SK-N-SH (cell line): Measurements from ENCODE around the gene IGFALS. TPM values are rescaled to one million over a fixed set of nuclear protein-coding genes. Genes with fewer than 3 reads are reported as not detected.

Experiments used
- CTCF ChIA-PET: fragments of 300-600, 350-600 bp; formaldehyde crosslinking; extraction: SDS; loops from one replicate; lab custom pipeline; 2021; lab: Yijun Ruan, JAX
- POLR2A ChIA-PET: fragments of 350-600 bp; sonication (Branson Sonifier 250); formaldehyde crosslinking; extraction: SDS; loops from one replicate; lab custom pipeline; 2020; ENCODE audit warnings: antibody characterized with exemption, inconsistent platforms; lab: Yijun Ruan, JAX
- DNase-seq: peaks from one replicate; pipeline ENCODE4 v3.0.0; 2012
- H2AFZ ChIP-seq: fragments of 200-600 bp; sonication (generic); 2 replicates; pipeline ENCODE4 v1.8.1; 2016; ENCODE audit warnings: antibody characterized with exemption, mild to moderate bottlenecking, low read depth
- H3F3A ChIP-seq: fragments of 200-600 bp; sonication (generic); replicated peaks from 2 replicates; pipeline ENCODE3; 2016; ENCODE audit warnings: antibody characterized with exemption, mild to moderate bottlenecking; ENCODE audit not compliant: insufficient read depth
- H3K27ac ChIP-seq, 2 experiments: fragments of 200-500 bp in 1 of 2; fragments of 200-600 bp in 1 of 2; sonication (Bioruptor generic) in 1 of 2; sonication (generic), shearing (Covaris generic) in 1 of 2; 2 replicates each; pipeline versions ENCODE4 v1.5.1 to v1.6.1; 2014 to 2016; ENCODE audit warnings: low read depth in 2 of 2, inconsistent platforms in 1 of 2, low read length in 1 of 2, mild to moderate bottlenecking in 1 of 2, mixed read lengths in 1 of 2
- H3K27me3 ChIP-seq: fragments of 200-600 bp; sonication (generic), shearing (Covaris generic); 2 replicates; pipeline ENCODE4 v1.6.1; 2016; ENCODE audit warnings: mixed run types; ENCODE audit not compliant: insufficient read depth
- H3K36me3 ChIP-seq, 2 experiments: fragments of 200-500 bp in 1 of 2; fragments of 200-600 bp in 1 of 2; sonication (Bioruptor generic) in 1 of 2; sonication (generic) in 1 of 2; replicated peaks in 1 of 2; 2 replicates each; pipeline versions ENCODE3 to v1.5.1; 2014 to 2016; ENCODE audit warnings: low read length in 1 of 2, mild to moderate bottlenecking in 1 of 2; ENCODE audit not compliant: insufficient read depth in 2 of 2, control insufficient read depth in 1 of 2
- H3K4me1 ChIP-seq, 2 experiments: fragments of 200-500 bp in 1 of 2; fragments of 200-600 bp in 1 of 2; sonication (Bioruptor generic) in 1 of 2; sonication (generic), shearing (Covaris generic) in 1 of 2; 2 replicates each; pipeline versions ENCODE4 v1.5.1 to v1.6.1; 2014 to 2016; ENCODE audit warnings: low read depth in 1 of 2, low read length in 1 of 2, mixed run types in 1 of 2; ENCODE audit not compliant: insufficient read depth in 2 of 2, control insufficient read depth in 1 of 2
- H3K4me2 ChIP-seq: fragments of 200-600 bp; sonication (generic), shearing (Covaris generic); 2 replicates; pipeline ENCODE4 v1.6.1; 2017; ENCODE audit warnings: mixed run types
- H3K4me3 ChIP-seq, 2 experiments: fragments of 200-500 bp in 1 of 2; fragments of 200-600 bp in 1 of 2; sonication (Bioruptor generic) in 1 of 2; sonication (generic), shearing (Covaris generic) in 1 of 2; 2 replicates each; pipeline versions ENCODE4 v1.5.1 to v1.8.1; 2014 to 2016; ENCODE audit warnings: low read depth in 2 of 2, inconsistent platforms in 1 of 2, low read length in 1 of 2, mild to moderate bottlenecking in 1 of 2, mixed read lengths in 1 of 2, moderate library complexity in 1 of 2
- H3K79me2 ChIP-seq: fragments of 200-600 bp; sonication (generic); 2 replicates; pipeline ENCODE4 v1.8.1; 2017; ENCODE audit warnings: mild to moderate bottlenecking; ENCODE audit not compliant: insufficient read depth
- H3K9ac ChIP-seq: fragments of 200-600 bp; sonication (generic); 2 replicates; pipeline ENCODE4 v1.6.1; 2017; ENCODE audit warnings: mixed run types
- H3K9me2 ChIP-seq: fragments of 200-600 bp; sonication (generic); 2 replicates; pipeline ENCODE4 v1.6.1; 2017; ENCODE audit warnings: mixed run types
- H3K9me3 ChIP-seq: fragments of 200-600 bp; sonication (generic); 2 replicates; pipeline ENCODE4 v1.6.1; 2017; ENCODE audit warnings: mixed run types, mild to moderate bottlenecking, moderate library complexity
- H4K20me1 ChIP-seq: fragments of 200-600 bp; sonication (generic); 2 replicates; pipeline ENCODE4 v1.6.1; 2017; ENCODE audit warnings: mild to moderate bottlenecking, mixed run types; ENCODE audit not compliant: insufficient read depth
- CHD2 ChIP-seq: fragments of 150-350 bp; IDR thresholded peaks from 2 replicates; pipeline ENCODE4 v1.6.1; 2018; ENCODE audit warnings: low read length; ENCODE audit not compliant: partially characterized antibody
- EP300 ChIP-seq, 2 experiments: IDR thresholded peaks; 2 replicates each; pipeline versions ENCODE4 v1.4.0 to v1.6.1; 2012; ENCODE audit warnings: borderline replicate concordance in 1 of 2, low read depth in 1 of 2, low read length in 1 of 2
- EZH2phosphoT487 ChIP-seq: fragments of 200-600 bp; sonication (generic); IDR thresholded peaks from 2 replicates; pipeline ENCODE4 v1.6.1; 2017; ENCODE audit warnings: low read depth, mixed run types, mild to moderate bottlenecking, antibody characterized with exemption, moderate library complexity, borderline replicate concordance
- FOXM1 ChIP-seq: IDR thresholded peaks from 2 replicates; pipeline ENCODE4 v1.4.0; 2012; ENCODE audit warnings: low read depth, mild to moderate bottlenecking
- GABPA ChIP-seq: IDR thresholded peaks from 2 replicates; pipeline ENCODE4 v1.4.0; 2012; ENCODE audit warnings: low read depth, mild to moderate bottlenecking
- GATA2 ChIP-seq: sonication (generic); formaldehyde crosslinking; IDR thresholded peaks from 2 replicates; pipeline ENCODE4 v1.5.0; 2020; ENCODE audit warnings: mild to moderate bottlenecking, missing genetic modification reagents
- NFIC ChIP-seq: IDR thresholded peaks from 2 replicates; pipeline ENCODE4 v1.4.0; 2012; ENCODE audit warnings: borderline replicate concordance
- POLR2AphosphoS5 ChIP-seq: IDR thresholded peaks from 2 replicates; pipeline ENCODE4 v1.6.1; 2012; ENCODE audit warnings: low read depth, low read length
- RAD21 ChIP-seq: IDR thresholded peaks from 2 replicates; pipeline ENCODE4 v1.6.1; 2012; ENCODE audit warnings: mild to moderate bottlenecking, low read length
- RXRA ChIP-seq: IDR thresholded peaks from 2 replicates; pipeline ENCODE4 v1.4.0; 2012; ENCODE audit warnings: low read depth, mild to moderate bottlenecking, borderline replicate concordance
- SIN3A ChIP-seq: IDR thresholded peaks from 2 replicates; pipeline ENCODE4 v1.6.1; 2012; ENCODE audit warnings: low read depth, mild to moderate bottlenecking, low read length, moderate library complexity, borderline replicate concordance
- WGBS: methylation state at CpG from one replicate; pipeline ENCODE4 v1.1.6; 2017; ENCODE audit warnings: low lambda C conversion rate; 5-methylcytosine and 5-hydroxymethylcytosine counted together
- polyA plus RNA-seq, 3 experiments: library from polyadenylated mRNA; depleted of rRNA; stranded (reverse); fragments of >200 nt; gene quantifications; 2 replicates each; pipeline ENCODE4 v1.2.3, GENCODE V29; 2012
- TF ChIP-seq, protein P1 (sequence below): fragments of 150-350 bp; IDR thresholded peaks from 2 replicates; pipeline ENCODE4 v1.6.1; 2017; ENCODE audit warnings: antibody characterized with exemption, low read length, low read depth, borderline replicate concordance
- TF ChIP-seq, protein P2 (sequence below): fragments of 150-350 bp; IDR thresholded peaks from 2 replicates; pipeline ENCODE4 v1.6.1; 2016; ENCODE audit warnings: mild to moderate bottlenecking, low read depth, low read length

The IGFALS gene
- polyA plus RNA-seq, 1 of the 3 experiments (the other 2 are of a cell fraction), result 0.02 TPM

- CTCF ChIA-PET, result interaction anchor here (0.9 to 1.9 kb wide), 3 partner anchors 10 to 57 kb away, joined by 4 to 7 read pairs (median 5); partner anchors contain the start of genes EME2, MAPK8IP3 and MRPS34
- WGBS, result 98% methylated on average over 13 of the region's 24 CpGs
- H3F3A ChIP-seq, result no peaks in the 10 kb centered on the region
- H3K4me1 ChIP-seq, result no peaks in the 10 kb centered on the region
- no peaks in the 10 kb centered on the region for H3K27me3 ChIP-seq
- TF ChIP-seq RXRA (no peak), RAD21 (no peak), CHD2 (no peak), EP300 (IDR thresholded peaks at IDR 0.05; ENCODE audit: borderline replicate concordance in 1 of 2, low read depth in 1 of 2, low read length in 1 of 2) (no peak), FOXM1 (no peak), GABPA (no peak)
- no peaks in the 10 kb centered on the region for H3K9me2 ChIP-seq
- no peaks in the 10 kb centered on the region for H3K9me3 ChIP-seq
- no peak overlapping the region for H3K4me2 ChIP-seq
- H3K36me3 ChIP-seq, result peaks cover 0 to 71% of the 10 kb centered on the region in 2 experiments
- POLR2A ChIA-PET, result no interaction called here
- no peak for DNase-seq
- H3K9ac ChIP-seq, result no peak overlapping the region
- no peak overlapping the region for H2AFZ ChIP-seq
- no peak overlapping the region for H3K27ac ChIP-seq
- no peaks in the 10 kb centered on the region for H3K79me2 ChIP-seq
- no peaks in the 10 kb centered on the region for H4K20me1 ChIP-seq
- no peak overlapping the region for H3K4me3 ChIP-seq
Observed at GRCh38 chr16:1762879-1763520, 30.5 kb downstream of the IGFALS start.

GRCh38 chr16:1762196-1762878 lies 31.2 kb downstream of the IGFALS start:
- Histone ChIP-seq H3K27me3 (no peaks in the 10 kb centered on the region), H3K9me2 (no peaks in the 10 kb centered on the region), H3K4me1 (no peaks in the 10 kb centered on the region), H2AFZ (no peak overlapping the region), H3K27ac (no peak overlapping the region), H4K20me1 (no peaks in the 10 kb centered on the region), H3K9ac (no peak overlapping the region), H3K36me3 (peaks cover 0 to 69% of the 10 kb centered on the region in 2 experiments), H3K4me2 (no peak overlapping the region), H3K79me2 (no peaks in the 10 kb centered on the region), H3K4me3 (no peak overlapping the region), H3K9me3 (no peaks in the 10 kb centered on the region)
- ChIA-PET POLR2A (no interaction called here), CTCF (interaction anchor here (0.9 to 1.9 kb wide), 3 partner anchors 10 to 56 kb away, joined by 4 to 7 read pairs (median 5); partner anchors contain the start of genes EME2, MAPK8IP3 and MRPS34)
- 96% methylated on average over 19 of the region's 30 CpGs for WGBS
- no peak for DNase-seq
- TF ChIP-seq, protein P1, sequence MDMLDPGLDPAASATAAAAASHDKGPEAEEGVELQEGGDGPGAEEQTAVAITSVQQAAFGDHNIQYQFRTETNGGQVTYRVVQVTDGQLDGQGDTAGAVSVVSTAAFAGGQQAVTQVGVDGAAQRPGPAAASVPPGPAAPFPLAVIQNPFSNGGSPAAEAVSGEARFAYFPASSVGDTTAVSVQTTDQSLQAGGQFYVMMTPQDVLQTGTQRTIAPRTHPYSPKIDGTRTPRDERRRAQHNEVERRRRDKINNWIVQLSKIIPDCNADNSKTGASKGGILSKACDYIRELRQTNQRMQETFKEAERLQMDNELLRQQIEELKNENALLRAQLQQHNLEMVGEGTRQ, result no peak
- no peak for TF ChIP-seq NFIC
- TF ChIP-seq CHD2, result no peak
- TF ChIP-seq POLR2AphosphoS5, result no peak
- TF ChIP-seq RAD21, result no peak
- no peak for TF ChIP-seq EZH2phosphoT487
- TF ChIP-seq GATA2, result no peak
- TF ChIP-seq, protein P2, sequence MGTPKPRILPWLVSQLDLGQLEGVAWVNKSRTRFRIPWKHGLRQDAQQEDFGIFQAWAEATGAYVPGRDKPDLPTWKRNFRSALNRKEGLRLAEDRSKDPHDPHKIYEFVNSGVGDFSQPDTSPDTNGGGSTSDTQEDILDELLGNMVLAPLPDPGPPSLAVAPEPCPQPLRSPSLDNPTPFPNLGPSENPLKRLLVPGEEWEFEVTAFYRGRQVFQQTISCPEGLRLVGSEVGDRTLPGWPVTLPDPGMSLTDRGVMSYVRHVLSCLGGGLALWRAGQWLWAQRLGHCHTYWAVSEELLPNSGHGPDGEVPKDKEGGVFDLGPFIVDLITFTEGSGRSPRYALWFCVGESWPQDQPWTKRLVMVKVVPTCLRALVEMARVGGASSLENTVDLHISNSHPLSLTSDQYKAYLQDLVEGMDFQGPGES, result no peak
- TF ChIP-seq SIN3A, result no peak
- TF ChIP-seq GABPA, result no peak
- TF ChIP-seq, all 33 proteins: peak for 0
- H3F3A ChIP-seq, result no peaks in the 10 kb centered on the region
